ENCODE results near the gene ARID1B.
A peak's percentile ranks its signal among the peaks of the same experiment; 100 is the strongest.

The ARID1B gene

GRCh38 chr6:157033428-157034140 is 256.4 kb downstream of the ARID1B start:
- Histone ChIP-seq H3K9ac (ENCODE audit: low read length) (peak overlapping the region; percentile 48), H2AFZ (ENCODE audit: low read depth, low read length, severe bottlenecking) (peak overlapping the region; percentile 9), H3K79me2 (ENCODE audit: insufficient read depth, low read length) (peaks cover 42% of the 10 kb centered on the region), H3K27me3 (ENCODE audit: low read length) (no peaks in the 10 kb centered on the region), H3K36me3 (ENCODE audit: low read length) (no peaks in the 10 kb centered on the region), H3K4me2 (ENCODE audit: low read depth, low read length, poor library complexity, severe bottlenecking) (peak overlapping the region; percentile 100), H3K9me3 (ENCODE audit: insufficient read depth, low read length) (no peaks in the 10 kb centered on the region), H3F3A (ENCODE audit: insufficient read depth) (peaks cover 19% of the 10 kb centered on the region; the same call in 1 of the 2 replicates), H4K20me1 (ENCODE audit: low read depth, low read length) (no peaks in the 10 kb centered on the region), H3K4me3 (ENCODE audit: insufficient read depth, low read length, poor library complexity, severe bottlenecking) (peak overlapping the region; percentile 60), H3K27ac (ENCODE audit: low read depth, low read length) (peak overlapping the region; percentile 45), H3K9me2 (replicated peaks; ENCODE audit: insufficient read depth, low read length) (no peaks in the 10 kb centered on the region)
- TF ChIP-seq EZH2phosphoT487 (conservative IDR thresholded peaks at IDR 0.05; ENCODE audit: low read length), result no peak
- TF ChIP-seq CTCF (IDR thresholded peaks at IDR 0.05; ENCODE audit: insufficient read depth, low read length, poor library complexity, severe bottlenecking), result no peak

- Histone ChIP-seq H3K9ac (ENCODE audit: low read length) (no peak overlapping the region), H3K36me3 (ENCODE audit: low read length) (no peaks in the 10 kb centered on the region), H3K27ac (ENCODE audit: low read depth, low read length) (peak overlapping the region; percentile 3; the same call in 1 of the 2 replicates), H3K27me3 (ENCODE audit: low read length) (no peaks in the 10 kb centered on the region), H3K4me3 (ENCODE audit: insufficient read depth, low read length, poor library complexity, severe bottlenecking) (no peak overlapping the region), H3F3A (ENCODE audit: insufficient read depth) (peaks cover 19% of the 10 kb centered on the region; the same call in 1 of the 2 replicates), H3K9me3 (ENCODE audit: insufficient read depth, low read length) (no peaks in the 10 kb centered on the region), H3K79me2 (ENCODE audit: insufficient read depth, low read length) (peaks cover 42% of the 10 kb centered on the region), H3K9me2 (replicated peaks; ENCODE audit: insufficient read depth, low read length) (no peaks in the 10 kb centered on the region), H2AFZ (ENCODE audit: low read depth, low read length, severe bottlenecking) (no peak overlapping the region), H3K4me2 (ENCODE audit: low read depth, low read length, poor library complexity, severe bottlenecking) (peak overlapping the region; percentile 100), H4K20me1 (ENCODE audit: low read depth, low read length) (no peaks in the 10 kb centered on the region)
- TF ChIP-seq CTCF (IDR thresholded peaks at IDR 0.05; ENCODE audit: insufficient read depth, low read length, poor library complexity, severe bottlenecking) (peak; percentile 36), EZH2phosphoT487 (conservative IDR thresholded peaks at IDR 0.05; ENCODE audit: low read length) (no peak)
These were observed 257.5 kb downstream of the ARID1B start for GRCh38 chr6:157034436-157035230.

- Histone ChIP-seq H3K27ac (ENCODE audit: low read depth, low read length) (no peak overlapping the region), H2AFZ (ENCODE audit: low read depth, low read length, severe bottlenecking) (no peak overlapping the region), H4K20me1 (ENCODE audit: low read depth, low read length) (no peaks in the 10 kb centered on the region), H3K9ac (ENCODE audit: low read length) (no peak overlapping the region), H3K36me3 (ENCODE audit: low read length) (no peaks in the 10 kb centered on the region), H3F3A (ENCODE audit: insufficient read depth) (peaks cover 19% of the 10 kb centered on the region; the same call in 1 of the 2 replicates), H3K79me2 (ENCODE audit: insufficient read depth, low read length) (peaks cover 39% of the 10 kb centered on the region), H3K4me3 (ENCODE audit: insufficient read depth, low read length, poor library complexity, severe bottlenecking) (no peak overlapping the region), H3K9me2 (replicated peaks; ENCODE audit: insufficient read depth, low read length) (no peaks in the 10 kb centered on the region), H3K4me2 (ENCODE audit: low read depth, low read length, poor library complexity, severe bottlenecking) (no peak overlapping the region), H3K27me3 (ENCODE audit: low read length) (no peaks in the 10 kb centered on the region), H3K9me3 (ENCODE audit: insufficient read depth, low read length) (no peaks in the 10 kb centered on the region)
- TF ChIP-seq EZH2phosphoT487 (conservative IDR thresholded peaks at IDR 0.05; ENCODE audit: low read length) (no peak), CTCF (IDR thresholded peaks at IDR 0.05; ENCODE audit: insufficient read depth, low read length, poor library complexity, severe bottlenecking) (no peak)
These were observed 258.4 kb downstream of the ARID1B start for GRCh38 chr6:157035546-157035945.
